ENCODE data around the gene RIPOR1.
"Not testable (repeated sequence)": the region's sequence is repeated elsewhere in the genome, so short reads cannot be mapped to it uniquely, and the experiment has no call there.

Gene RIPOR1

GRCh38 chr16:67486805-67487204, 41.8 kb upstream of the RIPOR1 start:
- DNase-seq (ENCODE audit: low read depth in 1 of 2, low spot score in 1 of 2): peak in 1 of 2 experiments; percentile 70
- Histone ChIP-seq H3K27ac (replicated peaks) (peak overlapping the region; percentile 34), H3K4me3 (replicated peaks; ENCODE audit: insufficient read depth, low read length) (no peak overlapping the region), H3K27me3 (ENCODE audit: insufficient read depth, poor library complexity, severe bottlenecking) (no peaks in the 10 kb centered on the region)
- TF ChIP-seq GABPA (IDR thresholded peaks at IDR 0.05; ENCODE audit: low read depth): no peak
- TF ChIP-seq CTCF (IDR thresholded peaks at IDR 0.05; ENCODE audit: insufficient read depth, low read length): no peak
- TF ChIP-seq POLR2AphosphoS5 (IDR thresholded peaks at IDR 0.05; ENCODE audit: low read depth): peak; percentile 26; the same call in 1 of the 2 replicates
- TF ChIP-seq REST (IDR thresholded peaks at IDR 0.05; ENCODE audit: insufficient replicate concordance, low read depth): no peak
- TF ChIP-seq SPI1 (IDR thresholded peaks at IDR 0.05; ENCODE audit: borderline replicate concordance, low read depth): no peak

GRCh38 chr16:67487561-67487960, 41.1 kb upstream of the RIPOR1 start:
- H3K27ac ChIP-seq (replicated peaks): peak overlapping the region; percentile 34
- not testable (repeated sequence) for H3K27me3 ChIP-seq (ENCODE audit: insufficient read depth, poor library complexity, severe bottlenecking); H3K4me3 ChIP-seq (replicated peaks; ENCODE audit: insufficient read depth, low read length)
- DNase-seq (ENCODE audit: low read depth in 1 of 2, low spot score in 1 of 2): peak in 1 of 2 experiments; percentile 49

GRCh38 chr16:67489401-67490083, 39.1 kb upstream of the RIPOR1 start:
- Histone ChIP-seq H3K27ac (replicated peaks) (peak overlapping the region; percentile 69), H3K4me3 (replicated peaks; ENCODE audit: insufficient read depth, low read length) (no peak overlapping the region), H3K27me3 (ENCODE audit: insufficient read depth, poor library complexity, severe bottlenecking) (no peaks in the 10 kb centered on the region)
- no peak for TF ChIP-seq GABPA (IDR thresholded peaks at IDR 0.05; ENCODE audit: low read depth)
- no peak for TF ChIP-seq SPI1 (IDR thresholded peaks at IDR 0.05; ENCODE audit: borderline replicate concordance, low read depth)
- TF ChIP-seq CTCF (IDR thresholded peaks at IDR 0.05; ENCODE audit: insufficient read depth, low read length): no peak
- TF ChIP-seq POLR2AphosphoS5 (IDR thresholded peaks at IDR 0.05; ENCODE audit: low read depth): no peak
- no peak for TF ChIP-seq REST (IDR thresholded peaks at IDR 0.05; ENCODE audit: insufficient replicate concordance, low read depth)
- DNase-seq (ENCODE audit: low read depth in 1 of 2, low spot score in 1 of 2): no peak

GRCh38 chr16:67490335-67491096, 38.1 kb upstream of the RIPOR1 start:
- TF ChIP-seq REST (IDR thresholded peaks at IDR 0.05; ENCODE audit: insufficient replicate concordance, low read depth) (no peak), GABPA (IDR thresholded peaks at IDR 0.05; ENCODE audit: low read depth) (no peak), SPI1 (IDR thresholded peaks at IDR 0.05; ENCODE audit: borderline replicate concordance, low read depth) (no peak), CTCF (IDR thresholded peaks at IDR 0.05; ENCODE audit: insufficient read depth, low read length) (no peak)
- peak; percentile 51 to 71 for DNase-seq (ENCODE audit: low read depth in 1 of 2, low spot score in 1 of 2)
- Histone ChIP-seq H3K4me3 (replicated peaks; ENCODE audit: insufficient read depth, low read length) (no peak overlapping the region), H3K27ac (replicated peaks) (peak overlapping the region; percentile 69), H3K27me3 (ENCODE audit: insufficient read depth, poor library complexity, severe bottlenecking) (no peaks in the 10 kb centered on the region)
